ENCODE data around the gene PTPN21. TPM values are rescaled to one million over a fixed set of nuclear protein-coding genes. Genes with fewer than 3 reads are reported as not detected.

The PTPN21 gene
- total RNA-seq, 1 donor from 2014 or later: 0.05 TPM

GRCh38 chr14:88565427-88565826, 10.6 kb upstream of the PTPN21 start:
- H3K27me3 Mint-ChIP-seq: peaks cover 15% of the 10 kb centered on the region
- DNase-seq: no peak
- no peak overlapping the region for H3K4me3 Mint-ChIP-seq
- H3K27ac Mint-ChIP-seq: no peak overlapping the region
- peaks cover 54% of the 10 kb centered on the region for H3K36me3 Mint-ChIP-seq (ENCODE audit: low read depth)
- peaks cover 9% of the 10 kb centered on the region for H3K9me3 Mint-ChIP-seq
- H3K4me1 Mint-ChIP-seq: peaks cover 23% of the 10 kb centered on the region
- intact Hi-C loops (cut with micrococcal nuclease): loop anchor here (10.0 kb wide), 3 partner anchors 259 to 621 kb away; partner anchors contain the start of genes GPR65 and TTC8

- H3K4me1 Mint-ChIP-seq: peaks cover 23% of the 10 kb centered on the region
- intact Hi-C loops (cut with micrococcal nuclease): loop anchor here (2.0 to 10.0 kb wide), 6 partner anchors 35 to 619 kb away; partner anchors contain the start of genes EML5, GPR65 and TTC8
- H3K9me3 Mint-ChIP-seq: peaks cover 9% of the 10 kb centered on the region
Observed at GRCh38 chr14:88563845-88564244, 9.0 kb upstream of the PTPN21 start.

GRCh38 chr14:88562831-88563686, 8.3 kb upstream of the PTPN21 start, which contains the start of gene ZC3H14:
Gene ZC3H14, plus strand, starts transcription at chr14:88563037. Its CDS starts 97 bp downstream, at chr14:88563134.
- peak; percentile 97 for DNase-seq
- H3K36me3 Mint-ChIP-seq (ENCODE audit: low read depth): peaks cover 32% of the 10 kb centered on the region
- H3K27ac Mint-ChIP-seq: peak within 1 kb of the TSS; percentile 95
- H3K4me1 Mint-ChIP-seq: peaks cover 23% of the 10 kb centered on the region
- peaks cover 9% of the 10 kb centered on the region for H3K9me3 Mint-ChIP-seq
- intact Hi-C loops (cut with micrococcal nuclease): loop anchor here (2.0 to 10.0 kb wide), 6 partner anchors 36 to 618 kb away; partner anchors contain the start of genes EML5, GPR65 and TTC8
- peaks cover 27% of the 10 kb centered on the region for H3K27me3 Mint-ChIP-seq
- peak within 1 kb of the TSS; percentile 94 for H3K4me3 Mint-ChIP-seq

More at GRCh38 chr14:88563845-88564244, 9.0 kb upstream of the PTPN21 start:
- Mint-ChIP-seq H3K36me3 (ENCODE audit: low read depth) (peaks cover 38% of the 10 kb centered on the region), H3K4me3 (peak overlapping the region; percentile 94), H3K27me3 (peaks cover 25% of the 10 kb centered on the region), H3K27ac (peak overlapping the region; percentile 91)
- peak; percentile 52 for DNase-seq

GRCh38 chr14:88562532-88562830, 7.7 kb upstream of the PTPN21 start:
- no peak for DNase-seq
- Mint-ChIP-seq H3K27ac (peak overlapping the region; percentile 95), H3K9me3 (peaks cover 6% of the 10 kb centered on the region), H3K27me3 (peaks cover 31% of the 10 kb centered on the region), H3K4me3 (peak overlapping the region; percentile 94), H3K4me1 (peaks cover 23% of the 10 kb centered on the region), H3K36me3 (ENCODE audit: low read depth) (peaks cover 27% of the 10 kb centered on the region)
- intact Hi-C loops (cut with micrococcal nuclease): loop anchor here (2.0 to 10.0 kb wide), 6 partner anchors 36 to 618 kb away; partner anchors contain the start of genes EML5, GPR65 and TTC8

- DNase-seq: peak; percentile 54
- Mint-ChIP-seq H3K9me3 (peaks cover 6% of the 10 kb centered on the region), H3K4me3 (no peak overlapping the region), H3K27me3 (peaks cover 52% of the 10 kb centered on the region), H3K36me3 (ENCODE audit: low read depth) (peaks cover 17% of the 10 kb centered on the region), H3K4me1 (peaks cover 28% of the 10 kb centered on the region), H3K27ac (no peak overlapping the region)
- intact Hi-C loops (cut with micrococcal nuclease): loop anchor here (10.0 kb wide), 3 partner anchors 265 to 615 kb away; partner anchors contain the start of genes GPR65 and TTC8
Observed at GRCh38 chr14:88559852-88560251, 5.0 kb upstream of the PTPN21 start.

- H3K27ac Mint-ChIP-seq: no peak overlapping the region
- H3K4me1 Mint-ChIP-seq: peaks cover 19% of the 10 kb centered on the region
- DNase-seq: no peak
- H3K4me3 Mint-ChIP-seq: no peak overlapping the region
- no peaks in the 10 kb centered on the region for H3K9me3 Mint-ChIP-seq
- intact Hi-C loops (cut with micrococcal nuclease): no loop called here
- peaks cover 69% of the 10 kb centered on the region for H3K27me3 Mint-ChIP-seq
- H3K36me3 Mint-ChIP-seq (ENCODE audit: low read depth): no peaks in the 10 kb centered on the region
Observed at GRCh38 chr14:88556581-88556980, 1.8 kb upstream of the PTPN21 start.

- no peak for DNase-seq
- H3K27me3 Mint-ChIP-seq: peaks cover 54% of the 10 kb centered on the region
- no peaks in the 10 kb centered on the region for H3K9me3 Mint-ChIP-seq
- H3K4me3 Mint-ChIP-seq: peak overlapping the region; percentile 79
- H3K27ac Mint-ChIP-seq: no peak overlapping the region
- H3K36me3 Mint-ChIP-seq (ENCODE audit: low read depth): no peaks in the 10 kb centered on the region
- peaks cover 19% of the 10 kb centered on the region for H3K4me1 Mint-ChIP-seq
- intact Hi-C loops (cut with micrococcal nuclease): no loop called here
Observed at GRCh38 chr14:88553886-88554456, 836 bp downstream of the PTPN21 start.

GRCh38 chr14:88552876-88553275, 1.9 kb downstream of the PTPN21 start:
- H3K27me3 Mint-ChIP-seq: peaks cover 51% of the 10 kb centered on the region
- no peak for DNase-seq
- no peak overlapping the region for H3K27ac Mint-ChIP-seq
- H3K9me3 Mint-ChIP-seq: no peaks in the 10 kb centered on the region
- intact Hi-C loops (cut with micrococcal nuclease): no loop called here
- peaks cover 19% of the 10 kb centered on the region for H3K4me1 Mint-ChIP-seq
- H3K4me3 Mint-ChIP-seq: no peak overlapping the region
- no peaks in the 10 kb centered on the region for H3K36me3 Mint-ChIP-seq (ENCODE audit: low read depth)

GRCh38 chr14:88551980-88552431, 2.8 kb downstream of the PTPN21 start:
- H3K9me3 Mint-ChIP-seq: no peaks in the 10 kb centered on the region
- H3K27me3 Mint-ChIP-seq: peaks cover 44% of the 10 kb centered on the region
- no peak overlapping the region for H3K27ac Mint-ChIP-seq
- peak; percentile 61 for DNase-seq
- peaks cover 16% of the 10 kb centered on the region for H3K4me1 Mint-ChIP-seq
- intact Hi-C loops (cut with micrococcal nuclease): no loop called here
- peak overlapping the region; percentile 74 for H3K4me3 Mint-ChIP-seq
- no peaks in the 10 kb centered on the region for H3K36me3 Mint-ChIP-seq (ENCODE audit: low read depth)

GRCh38 chr14:88551094-88551870, 3.5 kb downstream of the PTPN21 start:
- Mint-ChIP-seq H3K4me3 (peak overlapping the region; percentile 74), H3K9me3 (no peaks in the 10 kb centered on the region), H3K36me3 (ENCODE audit: low read depth) (no peaks in the 10 kb centered on the region), H3K4me1 (peaks cover 14% of the 10 kb centered on the region), H3K27ac (no peak overlapping the region), H3K27me3 (peaks cover 38% of the 10 kb centered on the region)
- DNase-seq: peak; percentile 86
- intact Hi-C loops (cut with micrococcal nuclease): no loop called here

GRCh38 chr14:88550078-88550477, 4.7 kb downstream of the PTPN21 start:
- intact Hi-C loops (cut with micrococcal nuclease): no loop called here
- Mint-ChIP-seq H3K36me3 (ENCODE audit: low read depth) (no peaks in the 10 kb centered on the region), H3K27ac (no peak overlapping the region), H3K4me1 (peaks cover 12% of the 10 kb centered on the region), H3K4me3 (no peak overlapping the region), H3K9me3 (no peaks in the 10 kb centered on the region), H3K27me3 (peaks cover 26% of the 10 kb centered on the region)
- no peak for DNase-seq

- intact Hi-C loops (cut with micrococcal nuclease): no loop called here
- no peak overlapping the region for H3K27ac Mint-ChIP-seq
- H3K27me3 Mint-ChIP-seq: peaks cover 12% of the 10 kb centered on the region
- peaks cover 4% of the 10 kb centered on the region for H3K4me1 Mint-ChIP-seq
- no peak for DNase-seq
- no peaks in the 10 kb centered on the region for H3K9me3 Mint-ChIP-seq
- no peaks in the 10 kb centered on the region for H3K36me3 Mint-ChIP-seq (ENCODE audit: low read depth)
- no peak overlapping the region for H3K4me3 Mint-ChIP-seq
Observed at GRCh38 chr14:88547386-88547780, 7.4 kb downstream of the PTPN21 start.

GRCh38 chr14:88546621-88547385, 8.0 kb downstream of the PTPN21 start:
- Mint-ChIP-seq H3K36me3 (ENCODE audit: low read depth) (no peaks in the 10 kb centered on the region), H3K4me1 (peaks cover under 1% of the 10 kb centered on the region), H3K27ac (no peak overlapping the region), H3K9me3 (no peaks in the 10 kb centered on the region), H3K27me3 (peaks cover 7% of the 10 kb centered on the region), H3K4me3 (no peak overlapping the region)
- no peak for DNase-seq
- intact Hi-C loops (cut with micrococcal nuclease): no loop called here
